ENCODE measurements around the gene TMEM271. TPM values are rescaled to one million over a fixed set of nuclear protein-coding genes. Genes with fewer than 3 reads are reported as not detected.
"Not testable (repeated sequence)": the region's sequence is repeated elsewhere in the genome, so short reads cannot be mapped to it uniquely, and the experiment has no call there.

The TMEM271 gene
- total RNA-seq, 2 donors from 2014 or later, result not detected

GRCh38 chr4:598925-599324 is 22.8 kb upstream of the TMEM271 start:
- peaks cover 10% of the 10 kb centered on the region for H3K27me3 ChIP-seq (ENCODE audit: control insufficient read depth, insufficient read depth, low read length, poor library complexity, severe bottlenecking)
- H3K36me3 ChIP-seq (ENCODE audit: control insufficient read depth, insufficient read depth, low read length), result no peaks in the 10 kb centered on the region
- no peaks in the 10 kb centered on the region for H3K9me3 ChIP-seq (ENCODE audit: control insufficient read depth, low read length)
- Mint-ChIP-seq H3K27me3 (ENCODE audit: insufficient read depth) (peaks cover 44% of the 10 kb centered on the region), H3K4me3 (no peak overlapping the region), H3K27ac (no peak overlapping the region), H3K4me1 (no peaks in the 10 kb centered on the region), H3K36me3 (ENCODE audit: low read depth) (no peaks in the 10 kb centered on the region), H3K9me3 (peaks cover 8% of the 10 kb centered on the region)
- no peak for DNase-seq
- TF ChIP-seq CTCF (conservative IDR thresholded peaks at IDR 0.05), result no peak
- no peaks in the 10 kb centered on the region for H3K4me1 ChIP-seq (ENCODE audit: control insufficient read depth, insufficient read depth, low read length)
- H3K4me3 ChIP-seq (ENCODE audit: low read length), result no peak overlapping the region
- WGBS, 2 experiments (ENCODE audit: insufficient coverage in 1 of 2, insufficient read length in 1 of 2), result 83 to 91% methylated on average over 2 to 3 of the region's 3 CpGs
- H3K9ac ChIP-seq (ENCODE audit: extremely low read depth, low read length, poor library complexity, severe bottlenecking), result no peak overlapping the region
- H3K27ac ChIP-seq (ENCODE audit: low read depth, low read length), result no peak overlapping the region

GRCh38 chr4:592825-593520 is 16.9 kb upstream of the TMEM271 start:
- Histone ChIP-seq H3K27me3 (ENCODE audit: control insufficient read depth, insufficient read depth, low read length, poor library complexity, severe bottlenecking) (peaks cover 10% of the 10 kb centered on the region), H3K9me3 (ENCODE audit: control insufficient read depth, low read length) (no peaks in the 10 kb centered on the region), H3K36me3 (ENCODE audit: control insufficient read depth, insufficient read depth, low read length) (no peaks in the 10 kb centered on the region), H3K4me1 (ENCODE audit: control insufficient read depth, insufficient read depth, low read length) (no peaks in the 10 kb centered on the region), H3K9ac (ENCODE audit: extremely low read depth, low read length, poor library complexity, severe bottlenecking) (no peak overlapping the region), H3K27ac (ENCODE audit: low read depth, low read length) (no peak overlapping the region), H3K4me3 (ENCODE audit: low read length) (no peak overlapping the region)
- H3K27ac Mint-ChIP-seq, result no peak overlapping the region
- WGBS, 2 experiments (ENCODE audit: insufficient coverage in 1 of 2, insufficient read length in 1 of 2), result 82 to 100% methylated on average over 3 to 5 of the region's 5 CpGs
- peaks cover 49% of the 10 kb centered on the region for H3K27me3 Mint-ChIP-seq (ENCODE audit: insufficient read depth)
- no peak for TF ChIP-seq CTCF (conservative IDR thresholded peaks at IDR 0.05)
- H3K4me1 Mint-ChIP-seq, result no peaks in the 10 kb centered on the region
- H3K36me3 Mint-ChIP-seq (ENCODE audit: low read depth), result no peaks in the 10 kb centered on the region
- no peak for DNase-seq
- no peak overlapping the region for H3K4me3 Mint-ChIP-seq
- H3K9me3 Mint-ChIP-seq, result peaks cover 14% of the 10 kb centered on the region

- peaks cover 10% of the 10 kb centered on the region for H3K27me3 ChIP-seq (ENCODE audit: control insufficient read depth, insufficient read depth, low read length, poor library complexity, severe bottlenecking)
- H3K36me3 Mint-ChIP-seq (ENCODE audit: low read depth); H3K4me1 ChIP-seq (ENCODE audit: control insufficient read depth, insufficient read depth, low read length); H3K27ac Mint-ChIP-seq; H3K4me3 ChIP-seq (ENCODE audit: low read length); DNase-seq; H3K4me1 Mint-ChIP-seq; H3K36me3 ChIP-seq (ENCODE audit: control insufficient read depth, insufficient read depth, low read length); H3K9me3 ChIP-seq (ENCODE audit: control insufficient read depth, low read length); H3K9ac ChIP-seq (ENCODE audit: extremely low read depth, low read length, poor library complexity, severe bottlenecking); H3K27ac ChIP-seq (ENCODE audit: low read depth, low read length); H3K4me3 Mint-ChIP-seq: not testable (repeated sequence)
- Mint-ChIP-seq H3K27me3 (ENCODE audit: insufficient read depth) (peaks cover 52% of the 10 kb centered on the region), H3K9me3 (peaks cover 14% of the 10 kb centered on the region)
- 92% methylated on average over 11 of the region's 13 CpGs; no CpG with 5 or more reads in 1 of the 2 experiments for WGBS, 2 experiments (ENCODE audit: insufficient coverage in 1 of 2, insufficient read length in 1 of 2)
Measured at GRCh38 chr4:592178-592577, 16.1 kb upstream of the TMEM271 start.
